Activated CD8-positive, alpha-beta T cell treated with anti-CD3 and anti-CD28 coated beads for 36 hours (primary cell): Measurements from ENCODE around the gene STIMATE. TPM values are rescaled to one million over a fixed set of nuclear protein-coding genes. Genes with fewer than 3 reads are reported as not detected.

ENCODE experiments used
- ATAC-seq: fragments of 200-7000 bp; cut with Tn5 transposase; one replicate; pipeline ENCODE4 v1.10.0; 2021; ENCODE audit warnings: mild to moderate bottlenecking, moderate library complexity
- CTCF ChIA-PET: fragments of 350-600 bp; sonication (Branson Sonifier 250); formaldehyde crosslinking; loops from one replicate; lab custom pipeline; 2021; ENCODE audit warnings: antibody characterized with exemption; lab: Charles Lee
- POLR2A ChIA-PET: fragments of 350-600 bp; sonication (Branson Sonifier 250); formaldehyde crosslinking; loops from one replicate; lab custom pipeline; 2021; ENCODE audit warnings: antibody characterized with exemption; lab: Charles Lee
- DNase-seq: peaks from one replicate; pipeline ENCODE4 v3.0.0-alpha.2; 2020
- H3K27ac Mint-ChIP-seq: one replicate; pipeline ENCODE4 v1.8.0; 2021; ENCODE audit warnings: mild to moderate bottlenecking, mixed read lengths
- H3K27me3 Mint-ChIP-seq: one replicate; pipeline ENCODE4 v1.8.0; 2021; ENCODE audit warnings: mixed read lengths
- H3K36me3 Mint-ChIP-seq: one replicate; pipeline ENCODE4 v1.8.0; 2021; ENCODE audit warnings: low read depth, mixed read lengths
- H3K4me1 Mint-ChIP-seq: one replicate; pipeline ENCODE4 v1.8.0; 2021; ENCODE audit warnings: low read depth, mixed read lengths
- H3K4me3 Mint-ChIP-seq: one replicate; pipeline ENCODE4 v1.8.0; 2021; ENCODE audit warnings: mild to moderate bottlenecking, moderate library complexity, mixed read lengths
- H3K9me3 Mint-ChIP-seq: one replicate; pipeline ENCODE4 v1.8.0; 2021; ENCODE audit warnings: mixed read lengths
- intact Hi-C: fragments of 100-400 bp; cut with micrococcal nuclease; formaldehyde crosslinking; loops from one replicate; pipeline ENCODE4 v1.10.0; 2022
- total RNA-seq, 2 experiments: library from RNA; stranded (reverse); gene quantifications; one replicate each; pipeline ENCODE4 v1.2.3, GENCODE V29; 2021
- TF ChIP-seq, protein P1 (sequence below): fragments of 200-600 bp; IDR thresholded peaks from one replicate; pipeline ENCODE4 v1.8.0; 2022; ENCODE audit warnings: antibody characterized with exemption, mild to moderate bottlenecking

STIMATE gene
- total RNA-seq, 2 experiments from 2014 or later: 17.3 to 18.3 TPM

DNA sequence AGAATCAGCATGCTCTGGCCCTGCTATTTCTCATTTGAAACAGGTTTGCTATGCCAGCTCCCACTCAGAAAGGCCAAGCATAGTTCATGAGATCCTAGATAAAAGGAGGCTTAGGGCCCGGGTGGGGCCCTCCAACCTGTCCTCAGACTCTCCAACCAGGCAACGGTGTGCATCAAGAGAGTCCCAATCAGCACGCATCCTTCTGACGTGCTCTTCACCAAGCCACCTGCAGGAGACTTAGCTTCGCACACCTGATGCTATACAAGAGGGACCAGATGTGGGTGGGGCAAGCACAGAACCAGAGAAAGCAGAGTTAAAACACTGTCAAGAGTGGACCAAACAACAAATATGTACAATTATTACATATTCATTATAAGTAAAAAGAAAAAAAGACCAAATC is 17.3 kb downstream of the STIMATE start:
- POLR2A ChIA-PET: no interaction called here
- ATAC-seq: no peak
- no peak for DNase-seq
- Mint-ChIP-seq H3K4me1 (peaks cover 23% of the 10 kb centered on the region), H3K4me3 (no peak overlapping the region), H3K27me3 (no peaks in the 10 kb centered on the region), H3K9me3 (no peaks in the 10 kb centered on the region), H3K27ac (no peak overlapping the region), H3K36me3 (peaks cover 9% of the 10 kb centered on the region)
- CTCF ChIA-PET: interaction anchor here (2.0 to 2.1 kb wide), 2 partner anchors 13 to 21 kb away, joined by 7 to 10 read pairs; no protein-coding TSS in a partner anchor
- intact Hi-C loops: no loop called here
- TF ChIP-seq, protein P1, sequence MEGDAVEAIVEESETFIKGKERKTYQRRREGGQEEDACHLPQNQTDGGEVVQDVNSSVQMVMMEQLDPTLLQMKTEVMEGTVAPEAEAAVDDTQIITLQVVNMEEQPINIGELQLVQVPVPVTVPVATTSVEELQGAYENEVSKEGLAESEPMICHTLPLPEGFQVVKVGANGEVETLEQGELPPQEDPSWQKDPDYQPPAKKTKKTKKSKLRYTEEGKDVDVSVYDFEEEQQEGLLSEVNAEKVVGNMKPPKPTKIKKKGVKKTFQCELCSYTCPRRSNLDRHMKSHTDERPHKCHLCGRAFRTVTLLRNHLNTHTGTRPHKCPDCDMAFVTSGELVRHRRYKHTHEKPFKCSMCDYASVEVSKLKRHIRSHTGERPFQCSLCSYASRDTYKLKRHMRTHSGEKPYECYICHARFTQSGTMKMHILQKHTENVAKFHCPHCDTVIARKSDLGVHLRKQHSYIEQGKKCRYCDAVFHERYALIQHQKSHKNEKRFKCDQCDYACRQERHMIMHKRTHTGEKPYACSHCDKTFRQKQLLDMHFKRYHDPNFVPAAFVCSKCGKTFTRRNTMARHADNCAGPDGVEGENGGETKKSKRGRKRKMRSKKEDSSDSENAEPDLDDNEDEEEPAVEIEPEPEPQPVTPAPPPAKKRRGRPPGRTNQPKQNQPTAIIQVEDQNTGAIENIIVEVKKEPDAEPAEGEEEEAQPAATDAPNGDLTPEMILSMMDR: no peak

DNA sequence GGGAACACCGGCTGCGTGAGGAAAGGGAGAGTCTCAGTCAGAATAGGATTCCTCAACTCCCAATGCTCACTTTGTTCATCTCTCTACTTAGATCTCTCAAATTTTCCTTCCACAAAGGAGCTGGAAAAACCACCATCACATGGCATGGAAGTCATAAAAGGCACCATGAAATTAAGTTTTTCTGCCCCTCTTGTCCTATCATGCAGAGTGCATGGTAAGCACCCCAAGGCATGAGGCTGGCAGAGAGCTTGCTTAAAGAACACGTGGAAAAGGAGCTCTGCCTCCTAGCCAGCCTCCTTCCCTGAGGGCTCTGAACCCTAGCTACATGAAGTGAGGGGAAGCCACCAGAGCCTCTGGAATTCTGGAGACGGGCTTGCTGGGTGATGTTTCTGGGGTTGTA is 17.8 kb downstream of the STIMATE start:
- no peak for DNase-seq
- POLR2A ChIA-PET: interaction anchor here (1.1 kb wide), 1 partner anchor 13 kb away, joined by 3 read pairs; no protein-coding TSS in a partner anchor
- TF ChIP-seq, protein P1: no peak
- CTCF ChIA-PET: interaction anchor here (1.2 to 2.1 kb wide), 4 partner anchors 10 to 59 kb away, joined by 3 to 10 read pairs (median 5); no protein-coding TSS in a partner anchor
- H3K27me3 Mint-ChIP-seq: no peaks in the 10 kb centered on the region
- H3K9me3 Mint-ChIP-seq: no peaks in the 10 kb centered on the region
- peaks cover 5% of the 10 kb centered on the region for H3K36me3 Mint-ChIP-seq
- ATAC-seq: no peak
- no peak overlapping the region for H3K4me3 Mint-ChIP-seq
- peaks cover 26% of the 10 kb centered on the region for H3K4me1 Mint-ChIP-seq
- no peak overlapping the region for H3K27ac Mint-ChIP-seq
- intact Hi-C loops: no loop called here

DNA sequence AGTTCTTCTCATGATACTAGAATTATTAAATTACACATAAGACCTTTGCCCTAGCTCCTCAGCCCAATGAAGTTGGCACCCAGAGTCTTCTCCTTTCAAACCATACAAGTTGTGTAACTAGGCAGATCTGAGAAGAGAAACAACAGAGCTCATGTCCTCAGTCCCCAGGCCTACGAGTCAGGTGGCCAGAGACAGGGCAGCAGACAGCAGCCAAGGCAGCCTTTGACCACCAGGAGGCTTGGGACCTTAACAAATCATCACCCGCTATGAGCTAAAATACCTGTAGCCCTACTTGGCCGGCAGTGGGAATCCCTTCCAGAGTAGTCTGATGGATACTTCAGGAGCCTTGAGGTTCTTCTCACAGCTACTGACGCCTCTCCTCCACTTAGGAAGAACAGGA is 18.3 kb downstream of the STIMATE start:
- H3K27me3 Mint-ChIP-seq: no peaks in the 10 kb centered on the region
- POLR2A ChIA-PET: interaction anchor here (1.1 kb wide), 1 partner anchor 14 kb away, joined by 3 read pairs; no protein-coding TSS in a partner anchor
- H3K4me3 Mint-ChIP-seq: no peak overlapping the region
- H3K36me3 Mint-ChIP-seq: peaks cover 2% of the 10 kb centered on the region
- H3K4me1 Mint-ChIP-seq: peaks cover 31% of the 10 kb centered on the region
- CTCF ChIA-PET: interaction anchor here (1.2 to 2.1 kb wide), 4 partner anchors 10 to 58 kb away, joined by 3 to 10 read pairs (median 5); no protein-coding TSS in a partner anchor
- DNase-seq (no peak), ATAC-seq (no peak)
- H3K27ac Mint-ChIP-seq: no peak overlapping the region
- TF ChIP-seq, protein P1: no peak
- intact Hi-C loops: no loop called here
- H3K9me3 Mint-ChIP-seq: no peaks in the 10 kb centered on the region

DNA sequence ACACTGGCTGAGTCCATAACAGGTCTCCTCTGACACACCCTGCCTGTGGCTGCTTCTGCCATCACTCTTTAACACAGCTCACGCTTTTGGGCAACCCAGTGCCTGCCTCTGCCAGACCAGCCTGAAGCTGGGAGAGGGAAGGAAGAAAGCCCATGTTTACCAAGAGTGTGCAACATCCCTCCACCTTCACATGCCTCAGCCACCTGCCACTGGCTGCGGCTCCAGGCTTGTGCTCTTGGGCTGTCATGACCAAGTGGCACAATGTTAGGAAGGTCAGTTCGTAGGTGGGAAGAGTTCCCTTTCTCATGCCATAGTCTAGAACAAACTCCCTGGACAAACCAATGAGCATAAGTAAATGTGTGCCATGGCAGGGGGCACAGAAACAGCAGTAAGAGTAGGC is 20.3 kb downstream of the STIMATE start:
- peaks cover 41% of the 10 kb centered on the region for H3K4me1 Mint-ChIP-seq
- H3K4me3 Mint-ChIP-seq: no peak overlapping the region
- ATAC-seq: no peak
- no peak for DNase-seq
- TF ChIP-seq, protein P1: no peak
- CTCF ChIA-PET: no interaction called here
- intact Hi-C loops: no loop called here
- no peaks in the 10 kb centered on the region for H3K27me3 Mint-ChIP-seq
- H3K36me3 Mint-ChIP-seq: peaks cover 2% of the 10 kb centered on the region
- no peaks in the 10 kb centered on the region for H3K9me3 Mint-ChIP-seq
- H3K27ac Mint-ChIP-seq: no peak overlapping the region
- POLR2A ChIA-PET: no interaction called here

DNA sequence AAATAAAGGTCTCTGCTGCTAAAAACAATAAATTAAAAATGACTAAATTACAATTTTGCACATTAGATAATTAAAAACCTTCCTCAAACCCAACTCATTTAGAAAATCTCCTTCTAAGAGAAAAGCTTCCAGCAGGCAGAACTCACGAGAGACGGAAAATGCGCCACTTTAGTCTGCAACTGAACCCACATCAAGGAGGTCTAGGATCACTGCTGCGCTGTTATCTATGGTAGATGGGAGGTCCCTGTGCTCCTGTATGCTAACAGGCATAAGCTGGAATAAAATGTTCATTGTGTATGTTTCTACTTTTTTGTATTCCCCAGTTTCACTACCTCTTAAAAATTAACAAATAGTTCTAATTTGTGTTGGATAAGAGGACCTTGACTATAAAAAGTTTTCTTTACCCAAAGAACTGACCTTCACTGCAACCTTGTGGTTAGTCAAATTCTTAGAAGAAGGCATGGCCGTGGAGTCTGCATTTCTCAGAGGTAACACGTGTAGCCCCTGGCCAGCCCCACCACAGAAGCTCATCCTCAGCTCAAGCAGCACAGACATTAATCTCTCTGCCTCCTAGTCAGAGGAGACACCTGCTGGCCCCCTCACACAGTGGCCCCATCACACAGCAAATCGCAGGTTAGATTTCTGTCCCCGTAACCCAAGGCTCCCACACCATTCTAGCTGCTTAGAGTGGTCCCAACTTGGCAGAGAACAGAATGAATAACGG is 22.3 kb downstream of the STIMATE start:
- intact Hi-C loops: no loop called here
- TF ChIP-seq, protein P1: no peak
- H3K36me3 Mint-ChIP-seq: peaks cover 2% of the 10 kb centered on the region
- peak; percentile 79 for ATAC-seq
- DNase-seq: peak; percentile 48
- CTCF ChIA-PET: interaction anchor here (1.0 to 1.4 kb wide), 5 partner anchors 17 to 239 kb away, joined by 3 to 4 read pairs (median 3); no protein-coding TSS in a partner anchor
- peak overlapping the region; percentile 59 for H3K27ac Mint-ChIP-seq
- H3K4me1 Mint-ChIP-seq: peaks cover 41% of the 10 kb centered on the region
- POLR2A ChIA-PET: interaction anchor here (1.3 to 2.0 kb wide), 2 partner anchors 18 to 22 kb away, joined by 3 to 10 read pairs; partner anchors contain the start of gene STIMATE
- no peaks in the 10 kb centered on the region for H3K9me3 Mint-ChIP-seq
- H3K4me3 Mint-ChIP-seq: peak overlapping the region; percentile 3
- H3K27me3 Mint-ChIP-seq: no peaks in the 10 kb centered on the region
